HL-60 (cell line): ENCODE measurements around the gene EEA1.

Experiments
- DNase-seq, 2 experiments: peaks; one replicate each; pipeline ENCODE4 v3.0.0-alpha.2; 2010 to 2020; ENCODE audit warnings: low read depth in 1 of 2, low spot score in 1 of 2
- H3K27ac ChIP-seq: fragments of 250-450 bp; sonication (Bioruptor Pico); replicated peaks from 2 replicates; pipeline ENCODE4 v1.5.1; 2020; ENCODE audit warnings: mild to moderate bottlenecking, moderate library complexity
- H3K27me3 ChIP-seq: fragments of 250-450 bp; sonication (Bioruptor Pico); 2 replicates; pipeline ENCODE4 v1.5.1; 2021; ENCODE audit warnings: mild to moderate bottlenecking, moderate library complexity; ENCODE audit not compliant: insufficient read depth, poor library complexity, severe bottlenecking
- H3K4me3 ChIP-seq: replicated peaks from 2 replicates; pipeline ENCODE4 v1.5.1; 2011; ENCODE audit warnings: mild to moderate bottlenecking, control low read depth, low read length; ENCODE audit not compliant: insufficient read depth
- GABPA ChIP-seq: IDR thresholded peaks from 2 replicates; pipeline ENCODE4 v1.6.1; 2012; ENCODE audit warnings: low read depth
- POLR2AphosphoS5 ChIP-seq: IDR thresholded peaks from 2 replicates; pipeline ENCODE4 v1.6.1; 2012; ENCODE audit warnings: low read depth
- REST ChIP-seq: IDR thresholded peaks from 2 replicates; pipeline ENCODE4 v1.6.1; 2012; ENCODE audit warnings: low read depth; ENCODE audit not compliant: insufficient replicate concordance
- SPI1 ChIP-seq: IDR thresholded peaks from 2 replicates; pipeline ENCODE4 v1.6.1; 2012; ENCODE audit warnings: low read depth, mild to moderate bottlenecking, borderline replicate concordance
- TF ChIP-seq, protein P1 (sequence below): IDR thresholded peaks from one replicate; pipeline ENCODE4 v1.5.1; 2011; ENCODE audit warnings: low read length, control low read depth, inconsistent platforms; ENCODE audit not compliant: insufficient read depth

The EEA1 gene

GRCh38 chr12:92854344-92854743 lies 74.8 kb downstream of the EEA1 start:
- no peaks in the 10 kb centered on the region for H3K27me3 ChIP-seq
- DNase-seq = no peak
- TF ChIP-seq REST (no peak), SPI1 (no peak), POLR2AphosphoS5 (no peak), GABPA (no peak)
- TF ChIP-seq, protein P1, sequence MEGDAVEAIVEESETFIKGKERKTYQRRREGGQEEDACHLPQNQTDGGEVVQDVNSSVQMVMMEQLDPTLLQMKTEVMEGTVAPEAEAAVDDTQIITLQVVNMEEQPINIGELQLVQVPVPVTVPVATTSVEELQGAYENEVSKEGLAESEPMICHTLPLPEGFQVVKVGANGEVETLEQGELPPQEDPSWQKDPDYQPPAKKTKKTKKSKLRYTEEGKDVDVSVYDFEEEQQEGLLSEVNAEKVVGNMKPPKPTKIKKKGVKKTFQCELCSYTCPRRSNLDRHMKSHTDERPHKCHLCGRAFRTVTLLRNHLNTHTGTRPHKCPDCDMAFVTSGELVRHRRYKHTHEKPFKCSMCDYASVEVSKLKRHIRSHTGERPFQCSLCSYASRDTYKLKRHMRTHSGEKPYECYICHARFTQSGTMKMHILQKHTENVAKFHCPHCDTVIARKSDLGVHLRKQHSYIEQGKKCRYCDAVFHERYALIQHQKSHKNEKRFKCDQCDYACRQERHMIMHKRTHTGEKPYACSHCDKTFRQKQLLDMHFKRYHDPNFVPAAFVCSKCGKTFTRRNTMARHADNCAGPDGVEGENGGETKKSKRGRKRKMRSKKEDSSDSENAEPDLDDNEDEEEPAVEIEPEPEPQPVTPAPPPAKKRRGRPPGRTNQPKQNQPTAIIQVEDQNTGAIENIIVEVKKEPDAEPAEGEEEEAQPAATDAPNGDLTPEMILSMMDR = no peak
- no peak overlapping the region for H3K27ac ChIP-seq
- H3K4me3 ChIP-seq = no peak overlapping the region

DNA sequence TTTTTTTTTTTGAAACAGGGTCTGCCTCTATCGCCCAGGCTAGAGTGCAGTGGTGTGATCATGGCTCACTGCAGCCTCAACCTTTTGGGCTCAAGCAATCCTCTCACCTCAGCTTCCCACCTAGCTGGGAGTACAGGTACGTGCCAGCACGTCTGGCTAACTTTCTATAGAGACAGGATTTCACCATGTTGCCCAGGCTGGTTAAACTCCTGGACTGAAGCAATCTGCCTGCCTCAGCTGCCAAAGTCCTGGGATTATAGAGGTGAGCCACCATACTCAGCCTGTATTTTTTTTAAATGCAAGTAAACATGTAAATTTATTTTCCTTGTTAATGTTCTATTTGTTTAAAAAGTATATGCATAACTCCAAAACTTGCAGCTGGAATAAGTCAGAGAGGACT lies 80.4 kb downstream of the EEA1 start:
- DNase-seq = no peak
- no peak overlapping the region for H3K4me3 ChIP-seq
- H3K27me3 ChIP-seq = no peaks in the 10 kb centered on the region
- TF ChIP-seq, protein P1 = no peak
- TF ChIP-seq REST (no peak), POLR2AphosphoS5 (no peak), GABPA (no peak), SPI1 (no peak)
- no peak overlapping the region for H3K27ac ChIP-seq

GRCh38 chr12:92847368-92847767 lies 81.7 kb downstream of the EEA1 start:
- TF ChIP-seq GABPA = no peak
- TF ChIP-seq, protein P1 = no peak
- no peak for TF ChIP-seq SPI1
- no peak for TF ChIP-seq POLR2AphosphoS5
- no peak for TF ChIP-seq REST
- DNase-seq = no peak
- H3K27ac ChIP-seq = no peak overlapping the region
- no peak overlapping the region for H3K4me3 ChIP-seq
- no peaks in the 10 kb centered on the region for H3K27me3 ChIP-seq
